Neural crest cell (in vitro differentiated cells): ENCODE results near the gene ATP13A5. TPM values are rescaled to one million over a fixed set of nuclear protein-coding genes. Genes with fewer than 3 reads are reported as not detected.

Experiments used
- DNase-seq: peaks from one replicate; pipeline ENCODE4 v3.0.0; 2021; ENCODE audit warnings: low read depth, mixed read lengths, low spot score
- H3K27ac Mint-ChIP-seq: one replicate; pipeline ENCODE4 v1.8.0; 2021; ENCODE audit warnings: mild to moderate bottlenecking, mixed read lengths; ENCODE audit not compliant: unreplicated experiment
- H3K27me3 Mint-ChIP-seq: 2 replicates; pipeline ENCODE4 v1.8.0; 2021; ENCODE audit warnings: low read depth, mild to moderate bottlenecking, mixed read lengths
- H3K36me3 Mint-ChIP-seq: 2 replicates; pipeline ENCODE4 v1.8.0; 2021; ENCODE audit warnings: low read depth, mild to moderate bottlenecking, mixed read lengths
- H3K4me1 Mint-ChIP-seq: 2 replicates; pipeline ENCODE4 v1.8.0; 2021; ENCODE audit warnings: mixed read lengths
- H3K4me3 Mint-ChIP-seq: one replicate; pipeline ENCODE4 v1.8.0; 2021; ENCODE audit warnings: mild to moderate bottlenecking, mixed read lengths
- H3K9me3 Mint-ChIP-seq: 2 replicates; pipeline ENCODE4 v1.8.0; 2021; ENCODE audit warnings: mixed read lengths
- CTCF ChIP-seq: fragments of 200-600 bp; sonication (generic); conservative IDR thresholded peaks from 2 replicates; pipeline ENCODE4 v1.5.0; 2021; ENCODE audit warnings: antibody characterized with exemption, mild to moderate bottlenecking
- total RNA-seq: library from RNA; stranded (reverse); gene quantifications from 2 replicates; pipeline ENCODE4 v1.2.1, GENCODE V29; 2021

ATP13A5 gene
- total RNA-seq, 1 donor from 2014 or later: not detected

- no peaks in the 10 kb centered on the region for H3K27me3 Mint-ChIP-seq
- H3K4me1 Mint-ChIP-seq: no peaks in the 10 kb centered on the region
- H3K27ac Mint-ChIP-seq: no peak overlapping the region
- TF ChIP-seq CTCF: no peak
- no peaks in the 10 kb centered on the region for H3K36me3 Mint-ChIP-seq
- no peak for DNase-seq
- H3K9me3 Mint-ChIP-seq: peaks cover 13% of the 10 kb centered on the region
- no peak overlapping the region for H3K4me3 Mint-ChIP-seq
Measured at GRCh38 chr3:193297421-193297820, 81.1 kb downstream of the ATP13A5 start.

GRCh38 chr3:193295985-193296384 lies 82.6 kb downstream of the ATP13A5 start:
- no peak for TF ChIP-seq CTCF
- Mint-ChIP-seq H3K9me3 (peaks cover 15% of the 10 kb centered on the region), H3K4me3 (no peak overlapping the region), H3K27ac (no peak overlapping the region), H3K36me3 (no peaks in the 10 kb centered on the region), H3K4me1 (no peaks in the 10 kb centered on the region), H3K27me3 (no peaks in the 10 kb centered on the region)
- DNase-seq: no peak

GRCh38 chr3:193292386-193292785 lies 86.2 kb downstream of the ATP13A5 start:
- Mint-ChIP-seq H3K9me3 (peaks cover 15% of the 10 kb centered on the region), H3K4me3 (no peak overlapping the region), H3K36me3 (no peaks in the 10 kb centered on the region), H3K4me1 (no peaks in the 10 kb centered on the region), H3K27me3 (no peaks in the 10 kb centered on the region), H3K27ac (no peak overlapping the region)
- no peak for TF ChIP-seq CTCF
- no peak for DNase-seq

- TF ChIP-seq CTCF: no peak
Measured at GRCh38 chr3:193271101-193271840, 107.3 kb downstream of the ATP13A5 start.

GRCh38 chr3:193270451-193270850 lies 108.1 kb downstream of the ATP13A5 start:
- no peak for DNase-seq
- no peaks in the 10 kb centered on the region for H3K36me3 Mint-ChIP-seq
- no peak for TF ChIP-seq CTCF
- H3K27ac Mint-ChIP-seq: no peak overlapping the region
- no peaks in the 10 kb centered on the region for H3K27me3 Mint-ChIP-seq
- H3K4me1 Mint-ChIP-seq: no peaks in the 10 kb centered on the region
- peaks cover 9% of the 10 kb centered on the region for H3K9me3 Mint-ChIP-seq
- H3K4me3 Mint-ChIP-seq: no peak overlapping the region

More at GRCh38 chr3:193271101-193271840, 107.3 kb downstream of the ATP13A5 start:
- no peaks in the 10 kb centered on the region for H3K4me1 Mint-ChIP-seq
- no peak for DNase-seq
- H3K27me3 Mint-ChIP-seq: no peaks in the 10 kb centered on the region
- H3K36me3 Mint-ChIP-seq: no peaks in the 10 kb centered on the region
- peaks cover 5% of the 10 kb centered on the region for H3K9me3 Mint-ChIP-seq
- no peak overlapping the region for H3K27ac Mint-ChIP-seq
- no peak overlapping the region for H3K4me3 Mint-ChIP-seq
